GM23338 (cell line): Measurements from ENCODE around the gene KIF3C. TPM values are rescaled to one million over a fixed set of nuclear protein-coding genes. Genes with fewer than 3 reads are reported as not detected.

ENCODE experiments used
- ATAC-seq: fragments of 200-7000 bp; cut with Tn5 transposase; 3 replicates; pipeline ENCODE4 v1.9.1; 2020
- DNase-seq: peaks from one replicate; pipeline ENCODE4 v3.0.0-alpha.2; 2015; ENCODE audit warnings: low spot score
- H2AFZ ChIP-seq: fragments of 200-600 bp; sonication (generic); 2 replicates; pipeline ENCODE4 v1.8.0; 2016; ENCODE audit warnings: antibody characterized with exemption, mild to moderate bottlenecking, moderate library complexity
- H3F3A ChIP-seq: fragments of 200-600 bp; sonication (generic); replicated peaks from 2 replicates; pipeline ENCODE4 v1.8.0; 2017; ENCODE audit warnings: antibody characterized with exemption, mixed run types, low read depth
- H3K27ac ChIP-seq: fragments of 200-600 bp; sonication (generic); 2 replicates; pipeline ENCODE4 v1.6.1; 2016; ENCODE audit warnings: low read depth
- H3K27me3 ChIP-seq: fragments of 200-600 bp; sonication (generic); 2 replicates; pipeline ENCODE4 v1.8.0; 2016; ENCODE audit warnings: mild to moderate bottlenecking, mixed run types, moderate library complexity; ENCODE audit not compliant: insufficient read depth
- H3K36me3 ChIP-seq: fragments of 200-600 bp; sonication (generic); 2 replicates; pipeline ENCODE4 v1.8.0; 2016; ENCODE audit warnings: mild to moderate bottlenecking; ENCODE audit not compliant: insufficient read depth
- H3K4me1 ChIP-seq: fragments of 200-600 bp; sonication (generic); 2 replicates; pipeline ENCODE4 v1.8.0; 2016; ENCODE audit warnings: mild to moderate bottlenecking, moderate library complexity; ENCODE audit not compliant: insufficient read depth
- H3K4me2 ChIP-seq: fragments of 200-600 bp; sonication (generic); 2 replicates; pipeline ENCODE4 v1.7.1; 2017; ENCODE audit warnings: mixed run types
- H3K4me3 ChIP-seq: fragments of 200-600 bp; sonication (generic); 2 replicates; pipeline ENCODE4 v1.6.1; 2016; ENCODE audit warnings: mixed run types
- H3K79me2 ChIP-seq: fragments of 200-600 bp; sonication (generic); replicated peaks from 2 replicates; pipeline ENCODE4 v1.8.0; 2017; ENCODE audit warnings: mild to moderate bottlenecking; ENCODE audit not compliant: insufficient read depth
- H3K9me2 ChIP-seq: fragments of 200-600 bp; sonication (generic); 2 replicates; pipeline ENCODE4 v1.8.0; 2017; ENCODE audit not compliant: insufficient read depth
- H4K20me1 ChIP-seq: fragments of 200-600 bp; sonication (generic); replicated peaks from 2 replicates; pipeline ENCODE4 v1.8.0; 2017; ENCODE audit warnings: mild to moderate bottlenecking; ENCODE audit not compliant: insufficient read depth
- H3K27ac Mint-ChIP-seq: 2 replicates; pipeline ENCODE4 v1.8.0; 2020; ENCODE audit warnings: inconsistent platforms, mild to moderate bottlenecking, moderate library complexity, mixed read lengths
- H3K27me3 Mint-ChIP-seq: 3 replicates; pipeline ENCODE4 v1.8.0; 2022; ENCODE audit warnings: low read depth, mild to moderate bottlenecking, moderate library complexity, mixed read lengths, inconsistent platforms; ENCODE audit not compliant: insufficient read depth, poor library complexity
- H3K36me3 Mint-ChIP-seq: 3 replicates; pipeline ENCODE4 v1.8.0; 2021; ENCODE audit warnings: low read depth, mild to moderate bottlenecking, inconsistent platforms, moderate library complexity, mixed read lengths
- H3K4me1 Mint-ChIP-seq: 3 replicates; pipeline ENCODE4 v1.8.0; 2020; ENCODE audit warnings: mild to moderate bottlenecking, inconsistent platforms, mixed read lengths
- H3K4me3 Mint-ChIP-seq: 3 replicates; pipeline ENCODE4 v1.8.0; 2021; ENCODE audit warnings: moderate library complexity, mild to moderate bottlenecking, inconsistent platforms, mixed read lengths
- H3K9me3 Mint-ChIP-seq: 3 replicates; pipeline ENCODE4 v1.8.0; 2020; ENCODE audit warnings: moderate library complexity, mild to moderate bottlenecking, inconsistent platforms, mixed read lengths
- JUNB ChIP-seq: IDR thresholded peaks from one replicate; pipeline ENCODE4 v1.6.1; 2016; ENCODE audit warnings: antibody characterized with exemption; ENCODE audit not compliant: unreplicated experiment
- NANOG ChIP-seq: IDR thresholded peaks from 2 replicates; pipeline ENCODE4 v1.6.1; 2016; ENCODE audit warnings: antibody characterized with exemption, borderline replicate concordance
- ZNF331 ChIP-seq: fragments of 250-450 bp; sonication (Bioruptor Pico); IDR thresholded peaks from 2 replicates; pipeline ENCODE4 v1.5.0; 2020; ENCODE audit warnings: low read depth, mild to moderate bottlenecking, moderate library complexity
- polyA plus RNA-seq: library from polyadenylated mRNA; unstranded; fragments of >200 nt; fragmentation: Nextera tagmentation; extraction: Ambion mirVana; gene quantifications from 2 replicates; pipeline ENCODE4 v1.2.1, GENCODE V29; 2016
- total RNA-seq: library from RNA; depleted of rRNA; stranded (reverse); fragments of >200 nt; shearing (Covaris generic); gene quantifications from 2 replicates; pipeline ENCODE4 v1.2.3, GENCODE V29; 2014
- TF ChIP-seq, protein P1 (sequence below), 2 experiments: fragments of 200-600 bp in 1 of 2; sonication (generic) in 1 of 2; conservative IDR thresholded peaks; 2 replicates each; pipeline versions ENCODE4 v1.5.1 to v1.6.1; 2016 to 2017; ENCODE audit warnings: antibody characterized with exemption in 2 of 2, low read depth in 2 of 2, mild to moderate bottlenecking in 2 of 2, moderate library complexity in 1 of 2
- TF ChIP-seq, protein P2 (sequence below): IDR thresholded peaks from 2 replicates; pipeline ENCODE4 v1.6.1; 2016; ENCODE audit warnings: antibody characterized with exemption
- TF ChIP-seq, protein P3 (sequence below): IDR thresholded peaks from one replicate; pipeline ENCODE4 v1.6.1; 2018; ENCODE audit warnings: antibody characterized with exemption; ENCODE audit not compliant: unreplicated experiment

Gene KIF3C
- total and polyA plus RNA-seq, 2 experiments from 2014 or later = 14.9 to 40.0 TPM

DNA sequence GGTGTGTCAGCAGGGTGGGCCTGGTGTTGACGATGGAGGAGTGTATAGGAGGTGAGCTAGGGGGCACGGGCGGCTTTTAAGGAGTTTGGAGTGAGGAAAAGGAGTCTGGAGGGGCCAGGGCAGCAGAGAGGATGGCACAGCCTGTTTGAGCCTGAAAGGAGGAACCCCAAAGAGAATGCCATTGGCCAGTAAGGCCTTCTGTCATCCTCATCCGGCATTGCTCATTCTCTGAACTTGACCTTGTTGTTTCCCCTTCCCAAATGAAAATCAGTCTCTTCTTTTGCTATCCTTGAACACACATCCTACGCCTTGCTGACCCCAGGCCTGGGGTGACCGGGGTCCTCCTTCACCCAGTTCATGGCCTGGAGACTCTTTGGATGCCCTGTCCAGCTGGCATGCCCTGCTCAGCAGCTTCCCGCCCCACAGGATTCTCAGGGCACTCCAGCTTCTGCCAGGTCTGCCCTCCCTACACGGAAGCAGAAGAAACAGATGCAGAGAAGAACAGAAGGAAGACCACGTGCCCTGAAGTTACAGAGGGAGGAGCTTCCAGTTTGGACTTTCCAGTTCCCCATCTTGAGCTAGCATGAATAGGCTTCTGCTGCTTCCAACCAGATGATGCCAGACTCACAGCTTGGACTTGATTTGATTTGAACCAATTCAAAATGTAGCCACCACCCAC is 20.5 kb upstream of the KIF3C start (continued):
- TF ChIP-seq, protein P1, sequence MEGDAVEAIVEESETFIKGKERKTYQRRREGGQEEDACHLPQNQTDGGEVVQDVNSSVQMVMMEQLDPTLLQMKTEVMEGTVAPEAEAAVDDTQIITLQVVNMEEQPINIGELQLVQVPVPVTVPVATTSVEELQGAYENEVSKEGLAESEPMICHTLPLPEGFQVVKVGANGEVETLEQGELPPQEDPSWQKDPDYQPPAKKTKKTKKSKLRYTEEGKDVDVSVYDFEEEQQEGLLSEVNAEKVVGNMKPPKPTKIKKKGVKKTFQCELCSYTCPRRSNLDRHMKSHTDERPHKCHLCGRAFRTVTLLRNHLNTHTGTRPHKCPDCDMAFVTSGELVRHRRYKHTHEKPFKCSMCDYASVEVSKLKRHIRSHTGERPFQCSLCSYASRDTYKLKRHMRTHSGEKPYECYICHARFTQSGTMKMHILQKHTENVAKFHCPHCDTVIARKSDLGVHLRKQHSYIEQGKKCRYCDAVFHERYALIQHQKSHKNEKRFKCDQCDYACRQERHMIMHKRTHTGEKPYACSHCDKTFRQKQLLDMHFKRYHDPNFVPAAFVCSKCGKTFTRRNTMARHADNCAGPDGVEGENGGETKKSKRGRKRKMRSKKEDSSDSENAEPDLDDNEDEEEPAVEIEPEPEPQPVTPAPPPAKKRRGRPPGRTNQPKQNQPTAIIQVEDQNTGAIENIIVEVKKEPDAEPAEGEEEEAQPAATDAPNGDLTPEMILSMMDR (conservative IDR thresholded peaks at IDR 0.05; ENCODE audit: low read depth in 2 of 2) = no peak
- TF ChIP-seq ZNF331 (CRISPR knock-in tag) = no peak
- TF ChIP-seq JUNB = no peak
- no peak for TF ChIP-seq NANOG
- TF ChIP-seq, protein P2, sequence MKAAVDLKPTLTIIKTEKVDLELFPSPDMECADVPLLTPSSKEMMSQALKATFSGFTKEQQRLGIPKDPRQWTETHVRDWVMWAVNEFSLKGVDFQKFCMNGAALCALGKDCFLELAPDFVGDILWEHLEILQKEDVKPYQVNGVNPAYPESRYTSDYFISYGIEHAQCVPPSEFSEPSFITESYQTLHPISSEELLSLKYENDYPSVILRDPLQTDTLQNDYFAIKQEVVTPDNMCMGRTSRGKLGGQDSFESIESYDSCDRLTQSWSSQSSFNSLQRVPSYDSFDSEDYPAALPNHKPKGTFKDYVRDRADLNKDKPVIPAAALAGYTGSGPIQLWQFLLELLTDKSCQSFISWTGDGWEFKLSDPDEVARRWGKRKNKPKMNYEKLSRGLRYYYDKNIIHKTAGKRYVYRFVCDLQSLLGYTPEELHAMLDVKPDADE = no peak
- TF ChIP-seq, protein P3, sequence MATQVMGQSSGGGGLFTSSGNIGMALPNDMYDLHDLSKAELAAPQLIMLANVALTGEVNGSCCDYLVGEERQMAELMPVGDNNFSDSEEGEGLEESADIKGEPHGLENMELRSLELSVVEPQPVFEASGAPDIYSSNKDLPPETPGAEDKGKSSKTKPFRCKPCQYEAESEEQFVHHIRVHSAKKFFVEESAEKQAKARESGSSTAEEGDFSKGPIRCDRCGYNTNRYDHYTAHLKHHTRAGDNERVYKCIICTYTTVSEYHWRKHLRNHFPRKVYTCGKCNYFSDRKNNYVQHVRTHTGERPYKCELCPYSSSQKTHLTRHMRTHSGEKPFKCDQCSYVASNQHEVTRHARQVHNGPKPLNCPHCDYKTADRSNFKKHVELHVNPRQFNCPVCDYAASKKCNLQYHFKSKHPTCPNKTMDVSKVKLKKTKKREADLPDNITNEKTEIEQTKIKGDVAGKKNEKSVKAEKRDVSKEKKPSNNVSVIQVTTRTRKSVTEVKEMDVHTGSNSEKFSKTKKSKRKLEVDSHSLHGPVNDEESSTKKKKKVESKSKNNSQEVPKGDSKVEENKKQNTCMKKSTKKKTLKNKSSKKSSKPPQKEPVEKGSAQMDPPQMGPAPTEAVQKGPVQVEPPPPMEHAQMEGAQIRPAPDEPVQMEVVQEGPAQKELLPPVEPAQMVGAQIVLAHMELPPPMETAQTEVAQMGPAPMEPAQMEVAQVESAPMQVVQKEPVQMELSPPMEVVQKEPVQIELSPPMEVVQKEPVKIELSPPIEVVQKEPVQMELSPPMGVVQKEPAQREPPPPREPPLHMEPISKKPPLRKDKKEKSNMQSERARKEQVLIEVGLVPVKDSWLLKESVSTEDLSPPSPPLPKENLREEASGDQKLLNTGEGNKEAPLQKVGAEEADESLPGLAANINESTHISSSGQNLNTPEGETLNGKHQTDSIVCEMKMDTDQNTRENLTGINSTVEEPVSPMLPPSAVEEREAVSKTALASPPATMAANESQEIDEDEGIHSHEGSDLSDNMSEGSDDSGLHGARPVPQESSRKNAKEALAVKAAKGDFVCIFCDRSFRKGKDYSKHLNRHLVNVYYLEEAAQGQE = no peak

DNA sequence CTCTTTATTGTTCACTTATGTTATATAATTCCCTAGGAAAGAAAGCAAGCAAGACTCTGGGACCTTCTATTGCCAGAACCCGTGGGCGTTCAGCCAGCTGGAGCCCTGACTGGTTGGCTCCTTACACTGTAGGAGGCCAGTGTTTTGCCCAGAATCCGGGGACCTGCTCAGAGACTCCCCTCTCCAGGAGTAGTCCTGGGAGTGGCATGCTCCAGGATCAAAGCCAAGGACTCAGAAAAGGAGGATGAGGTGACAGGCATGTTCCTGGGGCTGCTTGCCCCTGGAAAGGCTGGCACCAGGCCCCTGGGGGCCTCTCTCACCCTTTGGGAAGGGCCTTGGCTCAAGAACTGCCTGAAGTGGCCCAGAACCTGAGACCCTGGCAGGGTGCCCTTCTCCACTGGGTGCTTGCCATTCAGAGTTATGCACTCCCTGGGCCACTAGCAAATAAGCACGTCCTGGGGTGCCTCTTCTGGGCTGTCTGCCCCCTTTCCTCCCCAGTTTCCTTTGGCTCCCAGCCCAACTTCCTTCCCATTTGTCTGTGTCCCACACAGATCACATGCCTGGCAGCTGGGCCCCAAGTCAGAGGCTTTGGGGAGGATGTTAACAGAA is 19.6 kb upstream of the KIF3C start:
- H3K27me3 Mint-ChIP-seq = peaks cover 11% of the 10 kb centered on the region
- no peaks in the 10 kb centered on the region for H3K79me2 ChIP-seq
- H3K27ac ChIP-seq = no peak overlapping the region
- DNase-seq (no peak), ATAC-seq (no peak)
- no peak overlapping the region for H3K4me2 ChIP-seq
- no peak overlapping the region; the same call in 1 of the 2 replicates for H2AFZ ChIP-seq
- no peak overlapping the region for H3K27ac Mint-ChIP-seq
- H3K9me2 ChIP-seq = no peaks in the 10 kb centered on the region
- H3K4me3 ChIP-seq = no peak overlapping the region
- no peaks in the 10 kb centered on the region for H3K27me3 ChIP-seq
- H3K4me3 Mint-ChIP-seq = no peak overlapping the region
- no peaks in the 10 kb centered on the region for H3K36me3 Mint-ChIP-seq
- H3F3A ChIP-seq = no peaks in the 10 kb centered on the region
- H3K36me3 ChIP-seq = no peaks in the 10 kb centered on the region
- peaks cover 6% of the 10 kb centered on the region for H3K4me1 Mint-ChIP-seq
- no peaks in the 10 kb centered on the region; the same call in 2 of the 3 replicates for H3K9me3 Mint-ChIP-seq
- no peaks in the 10 kb centered on the region for H4K20me1 ChIP-seq
- H3K4me1 ChIP-seq = no peaks in the 10 kb centered on the region; the same call in 1 of the 2 replicates
- TF ChIP-seq JUNB = no peak
